ENCODE results near the gene CTSE.

DNA sequence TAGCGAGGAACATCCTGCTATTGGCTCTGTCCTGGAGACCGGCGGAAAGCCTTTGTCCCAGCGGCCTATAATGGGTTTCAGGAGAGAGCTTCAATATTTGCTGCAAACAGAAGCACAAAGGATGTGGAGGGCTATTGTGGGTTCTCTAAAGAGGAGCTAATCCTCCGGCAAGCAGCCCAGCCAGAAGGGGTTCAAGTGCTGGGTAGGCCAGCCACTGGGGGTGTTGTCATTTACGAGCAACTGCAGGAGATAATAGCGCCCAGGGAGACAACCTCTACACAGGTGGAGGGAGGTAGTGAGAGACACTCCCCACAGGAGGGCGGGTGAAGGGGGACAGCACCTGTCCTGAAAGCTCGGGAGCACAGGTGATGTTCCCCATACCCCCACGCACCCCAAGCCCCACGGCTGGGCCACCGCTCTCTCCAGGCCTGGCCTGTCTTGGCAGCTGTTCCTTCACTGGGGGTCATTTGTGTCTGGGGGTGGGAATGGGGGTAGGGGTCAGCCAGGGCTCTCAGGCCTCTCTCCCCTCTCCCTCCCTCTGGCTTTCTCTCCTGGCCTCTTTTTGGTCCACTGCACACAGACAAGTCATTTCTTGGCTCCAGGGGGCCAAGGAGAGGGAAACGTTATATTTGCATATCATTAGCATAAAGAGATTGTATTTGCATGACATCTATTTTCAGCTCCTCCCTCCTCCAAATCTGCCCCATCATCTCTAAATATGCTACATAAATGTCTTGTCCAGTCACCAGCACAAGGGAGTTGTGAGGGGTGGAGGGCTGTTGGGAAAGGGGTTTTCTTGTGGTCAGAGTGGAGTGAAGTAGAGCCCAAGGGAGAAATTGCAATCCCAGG, 58.4 kb downstream of the CTSE start:
- TF ChIP-seq EP300 (IDR thresholded peaks at IDR 0.05) (no peak), POLR2A (IDR thresholded peaks at IDR 0.05) (no peak)
- TF ChIP-seq, protein P1, sequence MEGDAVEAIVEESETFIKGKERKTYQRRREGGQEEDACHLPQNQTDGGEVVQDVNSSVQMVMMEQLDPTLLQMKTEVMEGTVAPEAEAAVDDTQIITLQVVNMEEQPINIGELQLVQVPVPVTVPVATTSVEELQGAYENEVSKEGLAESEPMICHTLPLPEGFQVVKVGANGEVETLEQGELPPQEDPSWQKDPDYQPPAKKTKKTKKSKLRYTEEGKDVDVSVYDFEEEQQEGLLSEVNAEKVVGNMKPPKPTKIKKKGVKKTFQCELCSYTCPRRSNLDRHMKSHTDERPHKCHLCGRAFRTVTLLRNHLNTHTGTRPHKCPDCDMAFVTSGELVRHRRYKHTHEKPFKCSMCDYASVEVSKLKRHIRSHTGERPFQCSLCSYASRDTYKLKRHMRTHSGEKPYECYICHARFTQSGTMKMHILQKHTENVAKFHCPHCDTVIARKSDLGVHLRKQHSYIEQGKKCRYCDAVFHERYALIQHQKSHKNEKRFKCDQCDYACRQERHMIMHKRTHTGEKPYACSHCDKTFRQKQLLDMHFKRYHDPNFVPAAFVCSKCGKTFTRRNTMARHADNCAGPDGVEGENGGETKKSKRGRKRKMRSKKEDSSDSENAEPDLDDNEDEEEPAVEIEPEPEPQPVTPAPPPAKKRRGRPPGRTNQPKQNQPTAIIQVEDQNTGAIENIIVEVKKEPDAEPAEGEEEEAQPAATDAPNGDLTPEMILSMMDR (IDR thresholded peaks at IDR 0.05), result no peak

Measured in tibial nerve (tissue), 4 donors.